SKM-1 (cell line): Measurements from ENCODE around the gene USP22.

Experiments
- DNase-seq: peaks from one replicate; lab custom pipeline; 2025; ENCODE audit not compliant: unreplicated experiment; lab: John Stamatoyannopoulos, UW

The USP22 gene

GRCh38 chr17:20960871-20961270 is 81.9 kb downstream of the USP22 start:
- no peak for DNase-seq

GRCh38 chr17:20955427-20956323 is 87.1 kb downstream of the USP22 start:
- DNase-seq: no peak

- DNase-seq: no peak
These were observed 88.0 kb downstream of the USP22 start for GRCh38 chr17:20954794-20955193.

GRCh38 chr17:20952183-20952582 is 90.6 kb downstream of the USP22 start:
- DNase-seq: no peak
